GM12878 (cell line): ENCODE measurements around the gene HAUS7. TPM values are rescaled to one million over a fixed set of nuclear protein-coding genes. Genes with fewer than 3 reads are reported as not detected.

ENCODE experiments used
- ATAC-seq: fragments of 200-7000 bp; cut with Tn5 transposase; 3 replicates; pipeline ENCODE4 v1.9.1; 2020; ENCODE audit warnings: mild to moderate bottlenecking, moderate library complexity
- BruUV-seq: library from RNA; stranded (reverse); fragments of 400-500 nt; replicated peaks from 2 replicates; lab custom pipeline; 2021; lab: Mats Ljungman, UMichigan
- CTCF ChIA-PET: fragments of 300-600 bp; sonication (Branson Sonifier 250); formaldehyde crosslinking; extraction: SDS; loops from one replicate; lab custom pipeline; 2021; ENCODE audit warnings: inconsistent platforms; lab: Yijun Ruan, JAX
- POLR2A ChIA-PET: fragments of 350-600 bp; formaldehyde crosslinking; extraction: SDS; loops from one replicate; lab custom pipeline; 2021; ENCODE audit warnings: inconsistent platforms; lab: Charles Lee
- RAD21 ChIA-PET: fragments of 300-600 bp; sonication (Branson Sonifier 250); formaldehyde crosslinking; loops from one replicate; lab custom pipeline; 2023; ENCODE audit warnings: antibody characterized with exemption; ENCODE audit not compliant: unreplicated experiment; lab: Charles Lee
- SMC1A ChIA-PET: fragments of 300-600 bp; sonication (Branson Sonifier 250); formaldehyde crosslinking; loops from one replicate; lab custom pipeline; 2023; ENCODE audit not compliant: unreplicated experiment, uncharacterized antibody; lab: Charles Lee
- DNase-seq: peaks from one replicate; pipeline ENCODE4 v3.0.0-alpha.2; 2011; ENCODE audit warnings: low read depth, low spot score
- FAIRE-seq: peaks from 3 replicates; lab custom pipeline; 2011; peaks lifted over from hg19 to GRCh38; lab: Jason Lieb, UNC
- H2AFZ ChIP-seq: 2 replicates; pipeline ENCODE4 v1.6.0; 2011; ENCODE audit warnings: low read depth, low read length, control low read depth; ENCODE audit not compliant: control insufficient read depth
- H3K27ac ChIP-seq: 2 replicates; pipeline ENCODE4 v1.5.1; 2011; ENCODE audit warnings: control low read depth; ENCODE audit not compliant: control insufficient read depth, insufficient read depth
- H3K27me3 ChIP-seq, 2 experiments: replicated peaks in 1 of 2; 2 replicates each; pipeline versions ENCODE4 v1.6.0 to v1.6.1; 2011; ENCODE audit warnings: low read length in 1 of 2; ENCODE audit not compliant: control insufficient read depth in 2 of 2, insufficient read depth in 2 of 2
- H3K36me3 ChIP-seq, 2 experiments: 2 replicates each; pipeline ENCODE4 v1.5.1; 2011; ENCODE audit warnings: low read length in 1 of 2; ENCODE audit not compliant: control insufficient read depth in 2 of 2, insufficient read depth in 2 of 2
- H3K4me1 ChIP-seq: 2 replicates; pipeline ENCODE4 v1.6.1; 2011; ENCODE audit warnings: mild to moderate bottlenecking, low read length, moderate library complexity, mixed read lengths; ENCODE audit not compliant: control insufficient read depth, insufficient read depth
- H3K4me2 ChIP-seq: 2 replicates; pipeline ENCODE4 v1.6.0; 2011; ENCODE audit warnings: control low read depth; ENCODE audit not compliant: control insufficient read depth, insufficient read depth
- H3K4me3 ChIP-seq: fragments of 200-600 bp; sonication (generic); 2 replicates; pipeline ENCODE4 v1.5.1; 2016
- H3K79me2 ChIP-seq: 2 replicates; pipeline ENCODE4 v1.6.0; 2011; ENCODE audit warnings: low read length; ENCODE audit not compliant: control insufficient read depth, insufficient read depth
- H3K9ac ChIP-seq: 2 replicates; pipeline ENCODE4 v1.8.0; 2011; ENCODE audit warnings: low read length, control low read depth, mixed read lengths; ENCODE audit not compliant: control insufficient read depth, insufficient read depth
- H3K9me3 ChIP-seq: replicated peaks from 3 replicates; pipeline ENCODE4 v1.5.1; 2011; ENCODE audit warnings: mild to moderate bottlenecking, low read length; ENCODE audit not compliant: control insufficient read depth, insufficient read depth
- H4K20me1 ChIP-seq: 2 replicates; pipeline ENCODE4 v1.6.0; 2011; ENCODE audit not compliant: control insufficient read depth, insufficient read depth
- CHD4 ChIP-seq: fragments of 200-600 bp; sonication (generic); IDR thresholded peaks from 2 replicates; pipeline ENCODE4 v1.6.1; 2016; ENCODE audit warnings: mild to moderate bottlenecking
- ETV6 ChIP-seq, 2 experiments: fragments of 450-650 bp in 1 of 2; IDR thresholded peaks in 1 of 2; conservative IDR thresholded peaks in 1 of 2; 2 replicates each; pipeline ENCODE4 v1.6.1; 2014; ENCODE audit warnings: antibody characterized with exemption in 1 of 2, borderline replicate concordance in 1 of 2, low read depth in 1 of 2, mild to moderate bottlenecking in 1 of 2, moderate library complexity in 1 of 2
- EZH2 ChIP-seq: IDR thresholded peaks from 2 replicates; pipeline ENCODE4 v1.6.1; 2012; ENCODE audit warnings: low read depth, mild to moderate bottlenecking, control low read depth, inconsistent platforms, low read length, borderline replicate concordance; ENCODE audit not compliant: control insufficient read depth
- FOXM1 ChIP-seq: IDR thresholded peaks from 2 replicates; pipeline ENCODE4 v1.6.1; 2012; ENCODE audit warnings: low read depth, mild to moderate bottlenecking, inconsistent platforms, low read length, moderate library complexity
- HCFC1 ChIP-seq: fragments of 150-350 bp; IDR thresholded peaks from 2 replicates; pipeline ENCODE4 v1.6.1; 2014; ENCODE audit warnings: low read length
- MEF2A ChIP-seq: IDR thresholded peaks from 2 replicates; pipeline ENCODE4 v1.6.1; 2011; ENCODE audit warnings: low read depth, mild to moderate bottlenecking, low read length, moderate library complexity; ENCODE audit not compliant: insufficient read depth
- MTA3 ChIP-seq: IDR thresholded peaks from 2 replicates; pipeline ENCODE4 v1.6.1; 2012; ENCODE audit warnings: low read length, inconsistent platforms, borderline replicate concordance
- NFYB ChIP-seq: IDR thresholded peaks from 2 replicates; pipeline ENCODE4 v1.6.1; 2011; ENCODE audit warnings: low read depth, mild to moderate bottlenecking, low read length, improper control_type of control experiment, moderate library complexity; ENCODE audit not compliant: insufficient read depth
- PAX5 ChIP-seq: IDR thresholded peaks from 2 replicates; pipeline ENCODE4 v1.6.1; 2011; ENCODE audit warnings: low read depth, low read length, borderline replicate concordance
- PML ChIP-seq: IDR thresholded peaks from 2 replicates; pipeline ENCODE4 v1.6.1; 2012; ENCODE audit warnings: low read length, inconsistent platforms
- WGBS: methylation state at CpG from one replicate; pipeline ENCODE4 v1.1.6; 2016; ENCODE audit warnings: low lambda C conversion rate; ENCODE audit not compliant: insufficient replicate concordance, insufficient coverage; ENCODE audit errors: missing lambda C conversion rate; 5-methylcytosine and 5-hydroxymethylcytosine counted together
- in situ Hi-C: fragments of 300-500 bp; cut with MboI; formaldehyde crosslinking; loops from 9 replicates; pipeline ENCODE4 v1.14.3; 2018; ENCODE audit warnings: mixed read lengths
- intact Hi-C: fragments of 100-400 bp; cut with micrococcal nuclease; formaldehyde crosslinking; loops from one replicate; pipeline ENCODE4 v1.14.2; 2022; ENCODE audit not compliant: unreplicated experiment
- polyA plus RNA-seq, 11 experiments: library from polyadenylated mRNA; depleted of rRNA in 4 of 11; unstranded in 6 of 11; stranded (reverse) in 5 of 11; fragments of >200 nt; fragmentation: Nextera tagmentation in 4 of 11; fragmentation: Illumina TruSeq in 1 of 11; extraction: Ambion mirVana in 4 of 11; extraction: Trizol in 1 of 11; gene quantifications; 1 replicate in 1 of 11; 2 replicates in 10 of 11; pipeline versions ENCODE4 v1.2.1 to v1.2.3, GENCODE V29; 2011 to 2016; ENCODE audit warnings: inconsistent platforms in 2 of 11, missing spikeins in 2 of 11, low read depth in 1 of 11
- total RNA-seq, 4 experiments: library from RNA; depleted of rRNA in 3 of 4; stranded (reverse); fragments of >200 nt in 3 of 4; fragmentation: Illumina TruSeq in 1 of 4; extraction: Trizol in 1 of 4; gene quantifications; 2 replicates each; pipeline versions ENCODE4 v1.2.1 to v1.2.3, GENCODE V29; 2013 to 2021
- TF ChIP-seq, protein P1 (sequence below): fragments of 450-650 bp; IDR thresholded peaks from 2 replicates; pipeline ENCODE4 v1.6.1; 2016; ENCODE audit warnings: mild to moderate bottlenecking, moderate library complexity, borderline replicate concordance
- TF ChIP-seq, protein P2 (sequence below): IDR thresholded peaks from 2 replicates; pipeline ENCODE4 v1.6.1; 2011; ENCODE audit warnings: mild to moderate bottlenecking, low read depth, low read length, moderate library complexity; ENCODE audit not compliant: insufficient replicate concordance
- TF ChIP-seq, protein P3 (sequence below): IDR thresholded peaks from 2 replicates; pipeline ENCODE4 v1.6.1; 2012; ENCODE audit warnings: low read length, inconsistent platforms
- TF ChIP-seq, protein P4 (sequence below): fragments of 150-350 bp; IDR thresholded peaks from 2 replicates; pipeline ENCODE4 v1.6.1; 2014; ENCODE audit warnings: mild to moderate bottlenecking, low read depth, low read length

The HAUS7 gene
- total and polyA plus RNA-seq, 10 of the 15 experiments (the other 5 are each of a cell fraction or from before 2014, with no cell fraction given): 6.7 to 63.3 (median 24.1) TPM

DNA sequence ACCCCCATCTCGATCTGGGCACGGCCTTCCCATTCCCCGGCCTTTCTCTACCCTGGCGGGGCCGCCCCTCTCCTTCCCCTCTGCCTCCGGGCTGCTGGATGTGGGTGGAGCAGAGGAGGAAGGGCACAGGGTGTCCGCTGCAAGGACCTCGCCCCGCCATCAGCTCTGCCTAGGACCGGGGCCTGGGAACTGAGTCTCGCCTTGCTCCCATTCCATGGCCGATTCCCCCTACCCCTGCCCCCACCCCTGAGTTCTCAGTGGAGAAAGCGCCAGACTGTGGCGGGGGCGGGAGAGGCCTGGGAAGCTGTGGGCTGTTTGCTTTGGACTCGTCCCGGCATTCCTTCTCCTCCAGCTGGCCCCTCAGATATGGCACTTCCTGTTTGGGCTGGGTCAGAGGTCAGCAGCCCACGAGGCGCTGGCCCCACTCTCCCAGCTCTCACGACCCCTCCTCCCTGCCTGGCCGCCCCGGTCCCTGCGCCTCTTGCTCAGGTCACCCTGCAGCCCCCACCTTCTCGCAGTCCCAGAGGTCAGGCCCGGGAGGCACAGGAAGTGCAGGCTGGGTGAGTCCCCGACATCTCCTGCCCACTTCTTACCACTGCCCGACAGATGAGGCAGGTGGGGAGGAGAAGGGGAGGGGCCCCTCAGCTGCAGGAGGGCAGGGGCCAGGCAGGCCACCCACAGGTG lies 18.0 kb upstream of the HAUS7 start:
- BruUV-seq: no TSS peak
- Histone ChIP-seq H2AFZ (no peak overlapping the region), H3K4me3 (no peak overlapping the region), H3K27me3 (no peaks in the 10 kb centered on the region), H3K27ac (no peak overlapping the region), H3K4me2 (no peak overlapping the region), H3K36me3 (no peaks in the 10 kb centered on the region), H3K79me2 (no peaks in the 10 kb centered on the region), H3K9ac (no peak overlapping the region), H4K20me1 (no peaks in the 10 kb centered on the region), H3K9me3 (no peaks in the 10 kb centered on the region), H3K4me1 (no peaks in the 10 kb centered on the region)
- in situ Hi-C loops: no loop called here
- POLR2A ChIA-PET: no interaction called here
- FAIRE-seq (no peak), DNase-seq (no peak), ATAC-seq (no peak)
- SMC1A ChIA-PET: no interaction called here
- RAD21 ChIA-PET: no interaction called here
- CTCF ChIA-PET: no interaction called here
- WGBS: 39% methylated on average over 17 of the region's 27 CpGs
- intact Hi-C loops: no loop called here
- no peak for TF ChIP-seq PML
- TF ChIP-seq, protein P1, sequence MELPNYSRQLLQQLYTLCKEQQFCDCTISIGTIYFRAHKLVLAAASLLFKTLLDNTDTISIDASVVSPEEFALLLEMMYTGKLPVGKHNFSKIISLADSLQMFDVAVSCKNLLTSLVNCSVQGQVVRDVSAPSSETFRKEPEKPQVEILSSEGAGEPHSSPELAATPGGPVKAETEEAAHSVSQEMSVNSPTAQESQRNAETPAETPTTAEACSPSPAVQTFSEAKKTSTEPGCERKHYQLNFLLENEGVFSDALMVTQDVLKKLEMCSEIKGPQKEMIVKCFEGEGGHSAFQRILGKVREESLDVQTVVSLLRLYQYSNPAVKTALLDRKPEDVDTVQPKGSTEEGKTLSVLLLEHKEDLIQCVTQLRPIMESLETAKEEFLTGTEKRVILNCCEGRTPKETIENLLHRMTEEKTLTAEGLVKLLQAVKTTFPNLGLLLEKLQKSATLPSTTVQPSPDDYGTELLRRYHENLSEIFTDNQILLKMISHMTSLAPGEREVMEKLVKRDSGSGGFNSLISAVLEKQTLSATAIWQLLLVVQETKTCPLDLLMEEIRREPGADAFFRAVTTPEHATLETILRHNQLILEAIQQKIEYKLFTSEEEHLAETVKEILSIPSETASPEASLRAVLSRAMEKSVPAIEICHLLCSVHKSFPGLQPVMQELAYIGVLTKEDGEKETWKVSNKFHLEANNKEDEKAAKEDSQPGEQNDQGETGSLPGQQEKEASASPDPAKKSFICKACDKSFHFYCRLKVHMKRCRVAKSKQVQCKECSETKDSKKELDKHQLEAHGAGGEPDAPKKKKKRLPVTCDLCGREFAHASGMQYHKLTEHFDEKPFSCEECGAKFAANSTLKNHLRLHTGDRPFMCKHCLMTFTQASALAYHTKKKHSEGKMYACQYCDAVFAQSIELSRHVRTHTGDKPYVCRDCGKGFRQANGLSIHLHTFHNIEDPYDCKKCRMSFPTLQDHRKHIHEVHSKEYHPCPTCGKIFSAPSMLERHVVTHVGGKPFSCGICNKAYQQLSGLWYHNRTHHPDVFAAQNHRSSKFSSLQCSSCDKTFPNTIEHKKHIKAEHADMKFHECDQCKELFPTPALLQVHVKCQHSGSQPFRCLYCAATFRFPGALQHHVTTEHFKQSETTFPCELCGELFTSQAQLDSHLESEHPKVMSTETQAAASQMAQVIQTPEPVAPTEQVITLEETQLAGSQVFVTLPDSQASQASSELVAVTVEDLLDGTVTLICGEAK: no peak
- no peak for TF ChIP-seq ETV6 (conservative IDR thresholded peaks at IDR 0.05 in 1 of 2, IDR thresholded peaks at IDR 0.05 in 1 of 2; ENCODE audit: borderline replicate concordance in 1 of 2, low read depth in 1 of 2)
- no peak for TF ChIP-seq MEF2A
- TF ChIP-seq CHD4: no peak
- TF ChIP-seq PAX5: no peak
- no peak for TF ChIP-seq FOXM1
- TF ChIP-seq, protein P2, sequence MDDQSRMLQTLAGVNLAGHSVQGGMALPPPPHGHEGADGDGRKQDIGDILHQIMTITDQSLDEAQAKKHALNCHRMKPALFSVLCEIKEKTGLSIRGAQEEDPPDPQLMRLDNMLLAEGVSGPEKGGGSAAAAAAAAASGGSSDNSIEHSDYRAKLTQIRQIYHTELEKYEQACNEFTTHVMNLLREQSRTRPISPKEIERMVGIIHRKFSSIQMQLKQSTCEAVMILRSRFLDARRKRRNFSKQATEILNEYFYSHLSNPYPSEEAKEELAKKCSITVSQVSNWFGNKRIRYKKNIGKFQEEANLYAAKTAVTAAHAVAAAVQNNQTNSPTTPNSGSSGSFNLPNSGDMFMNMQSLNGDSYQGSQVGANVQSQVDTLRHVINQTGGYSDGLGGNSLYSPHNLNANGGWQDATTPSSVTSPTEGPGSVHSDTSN: no peak
- no peak for TF ChIP-seq HCFC1
- TF ChIP-seq EZH2: no peak
- TF ChIP-seq, protein P3, sequence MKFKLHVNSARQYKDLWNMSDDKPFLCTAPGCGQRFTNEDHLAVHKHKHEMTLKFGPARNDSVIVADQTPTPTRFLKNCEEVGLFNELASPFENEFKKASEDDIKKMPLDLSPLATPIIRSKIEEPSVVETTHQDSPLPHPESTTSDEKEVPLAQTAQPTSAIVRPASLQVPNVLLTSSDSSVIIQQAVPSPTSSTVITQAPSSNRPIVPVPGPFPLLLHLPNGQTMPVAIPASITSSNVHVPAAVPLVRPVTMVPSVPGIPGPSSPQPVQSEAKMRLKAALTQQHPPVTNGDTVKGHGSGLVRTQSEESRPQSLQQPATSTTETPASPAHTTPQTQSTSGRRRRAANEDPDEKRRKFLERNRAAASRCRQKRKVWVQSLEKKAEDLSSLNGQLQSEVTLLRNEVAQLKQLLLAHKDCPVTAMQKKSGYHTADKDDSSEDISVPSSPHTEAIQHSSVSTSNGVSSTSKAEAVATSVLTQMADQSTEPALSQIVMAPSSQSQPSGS: no peak
- no peak for TF ChIP-seq NFYB
- TF ChIP-seq, protein P4, sequence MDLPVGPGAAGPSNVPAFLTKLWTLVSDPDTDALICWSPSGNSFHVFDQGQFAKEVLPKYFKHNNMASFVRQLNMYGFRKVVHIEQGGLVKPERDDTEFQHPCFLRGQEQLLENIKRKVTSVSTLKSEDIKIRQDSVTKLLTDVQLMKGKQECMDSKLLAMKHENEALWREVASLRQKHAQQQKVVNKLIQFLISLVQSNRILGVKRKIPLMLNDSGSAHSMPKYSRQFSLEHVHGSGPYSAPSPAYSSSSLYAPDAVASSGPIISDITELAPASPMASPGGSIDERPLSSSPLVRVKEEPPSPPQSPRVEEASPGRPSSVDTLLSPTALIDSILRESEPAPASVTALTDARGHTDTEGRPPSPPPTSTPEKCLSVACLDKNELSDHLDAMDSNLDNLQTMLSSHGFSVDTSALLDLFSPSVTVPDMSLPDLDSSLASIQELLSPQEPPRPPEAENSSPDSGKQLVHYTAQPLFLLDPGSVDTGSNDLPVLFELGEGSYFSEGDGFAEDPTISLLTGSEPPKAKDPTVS: no peak
- TF ChIP-seq MTA3: no peak
